Fibroblast of skin of scalp (primary cell): Measurements from ENCODE around the gene NDFIP2.

Source experiments
- DNase-seq: peaks from one replicate; pipeline ENCODE4 v3.0.0-alpha.2; 2013

Gene NDFIP2

DNA sequence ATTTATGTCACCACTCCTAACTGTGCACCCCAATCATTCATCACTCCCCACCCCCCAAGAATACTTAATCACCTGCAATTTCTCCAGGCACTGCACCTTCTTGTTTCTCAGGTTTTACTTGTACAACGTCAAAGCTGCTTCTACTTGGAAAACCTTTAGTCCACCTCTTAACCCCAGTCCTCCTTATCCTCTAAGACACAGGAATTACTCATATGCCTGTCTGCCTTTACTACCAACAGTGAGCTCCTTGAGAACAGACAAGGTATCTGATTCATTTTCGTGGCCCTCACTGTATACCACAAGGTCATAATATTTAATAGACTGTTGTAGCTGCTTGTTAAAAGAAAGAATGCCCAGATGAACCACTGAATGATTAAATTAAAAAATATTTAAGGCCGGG lies 21.0 kb upstream of the NDFIP2 start:
- DNase-seq: no peak

DNA sequence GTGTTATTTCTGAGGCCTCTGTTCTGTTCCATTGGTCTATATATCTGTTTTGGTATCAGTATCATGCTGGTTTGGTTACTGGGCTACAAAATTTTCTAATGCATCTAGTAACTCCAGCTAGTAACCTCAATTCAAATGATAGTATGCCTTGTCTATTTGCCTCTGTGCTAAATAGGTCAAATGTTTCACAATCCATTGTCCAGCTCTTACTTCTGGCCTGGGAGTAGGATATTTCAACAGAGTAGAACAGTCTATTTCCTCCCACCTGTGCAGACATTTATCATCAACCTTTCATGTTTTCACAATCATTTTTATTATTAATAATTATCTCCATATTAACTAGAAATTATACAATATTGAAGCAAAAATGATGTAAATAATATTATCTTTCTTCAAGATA lies 18.1 kb upstream of the NDFIP2 start:
- DNase-seq: no peak

DNA sequence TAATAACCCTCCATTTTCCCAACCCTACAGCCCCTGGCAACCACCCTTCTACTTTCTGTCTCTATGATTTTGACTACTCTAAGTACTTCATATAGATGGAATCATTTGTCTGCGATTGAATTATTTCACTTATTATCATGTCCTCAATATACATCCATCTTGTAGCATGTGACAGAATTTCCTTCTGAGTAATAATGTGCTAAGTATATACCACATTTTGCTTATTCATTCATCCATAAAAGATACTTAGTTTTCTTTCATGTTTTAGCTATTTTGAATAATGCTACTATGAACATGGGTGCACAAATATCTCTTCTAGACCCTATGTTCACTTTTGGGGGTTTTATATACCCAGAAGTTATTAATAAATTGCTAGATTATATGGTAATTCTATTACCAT lies 17.4 kb upstream of the NDFIP2 start:
- no peak for DNase-seq

DNA sequence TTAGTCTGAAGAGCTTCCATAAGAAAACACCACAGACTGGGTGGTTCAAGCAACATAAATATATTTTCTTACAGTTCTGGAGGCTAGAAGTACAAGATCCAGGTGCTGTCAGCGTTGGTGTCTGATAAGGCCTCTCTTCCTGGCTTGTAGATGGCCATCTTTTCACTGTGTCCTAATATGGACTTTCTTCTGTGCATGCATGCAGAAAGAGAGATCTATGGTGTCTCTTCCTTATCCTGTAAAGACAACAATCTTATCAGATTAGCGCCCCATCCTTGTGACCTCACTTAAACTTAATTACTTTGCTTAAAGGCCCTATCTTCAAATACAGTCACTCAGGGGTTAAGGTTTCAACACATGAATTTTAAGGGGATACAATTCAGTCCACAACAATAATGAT lies 14.1 kb upstream of the NDFIP2 start:
- DNase-seq: no peak

DNA sequence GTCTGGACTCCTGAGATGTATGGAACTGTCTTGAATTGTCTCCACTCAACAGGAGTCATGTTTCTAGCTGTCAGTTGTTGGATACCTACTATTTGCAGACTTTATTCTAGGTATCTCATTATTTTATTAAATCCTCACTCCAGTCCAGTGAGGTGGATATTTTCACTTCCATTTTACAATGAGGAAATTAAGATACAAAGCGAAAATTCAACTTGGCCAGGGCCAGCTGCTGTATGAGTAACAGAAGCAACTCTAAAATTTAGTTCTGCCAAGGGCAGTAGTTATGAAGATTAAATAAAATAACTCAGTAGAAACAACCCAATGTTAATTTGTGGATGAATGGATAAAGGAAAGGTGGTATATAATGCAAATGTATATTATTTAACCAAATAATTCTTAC lies 12.6 kb upstream of the NDFIP2 start:
- no peak for DNase-seq

DNA sequence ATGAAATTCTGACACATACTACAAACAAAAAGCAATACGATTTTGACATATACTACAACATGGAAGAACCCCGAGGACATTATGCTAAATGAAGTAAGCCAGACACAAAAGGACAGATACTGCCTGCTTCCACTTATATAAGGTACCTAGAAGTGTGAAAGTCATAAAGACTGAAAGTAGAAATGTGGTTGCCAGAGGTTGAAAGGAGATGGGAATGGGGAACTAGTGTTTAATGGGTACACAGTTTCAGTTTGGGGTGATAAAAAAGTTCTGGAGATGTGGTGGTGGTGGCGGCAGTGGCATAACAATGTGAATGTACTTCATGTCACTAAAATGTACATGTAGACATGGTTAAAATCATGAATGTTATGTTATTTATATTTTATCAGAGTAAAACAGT lies 12.1 kb upstream of the NDFIP2 start:
- DNase-seq: no peak

DNA sequence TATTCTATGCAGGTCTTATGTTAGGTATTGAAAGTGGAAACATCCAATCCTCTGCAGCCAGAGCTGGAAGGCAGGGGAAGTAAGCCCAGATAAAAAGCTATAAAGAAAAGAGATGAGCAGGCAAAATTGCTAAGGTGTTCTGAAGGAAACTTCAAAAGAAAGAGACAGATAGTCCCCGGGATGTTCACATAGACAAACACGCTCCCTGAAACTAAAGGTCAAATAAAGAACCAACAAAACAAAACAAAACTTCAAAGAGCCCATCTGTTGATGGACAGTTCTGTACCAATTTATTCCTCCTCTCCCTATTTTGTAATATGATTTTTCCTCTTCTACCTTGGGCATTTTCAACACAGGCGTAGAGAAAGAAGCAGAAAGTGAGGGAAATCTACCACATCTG lies 11.3 kb upstream of the NDFIP2 start:
- no peak for DNase-seq

DNA sequence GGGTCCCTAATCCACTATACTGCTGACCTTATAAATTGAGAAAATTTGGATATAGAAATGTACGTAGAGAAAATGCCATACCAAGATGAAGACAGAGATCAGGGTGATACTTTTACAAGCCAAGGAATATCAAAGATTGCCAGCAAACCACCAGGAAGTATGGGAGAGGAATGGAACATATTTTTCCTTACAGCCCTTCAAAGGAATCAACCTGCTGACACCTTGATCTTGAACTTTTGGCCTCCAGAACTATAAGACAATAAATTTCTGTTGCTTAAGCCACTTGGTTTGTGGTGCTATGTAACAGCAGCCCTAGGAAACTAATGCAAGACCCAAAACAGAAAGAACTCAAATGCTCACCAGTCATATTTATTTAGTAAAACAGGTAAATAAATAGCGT lies 10.3 kb upstream of the NDFIP2 start:
- no peak for DNase-seq

DNA sequence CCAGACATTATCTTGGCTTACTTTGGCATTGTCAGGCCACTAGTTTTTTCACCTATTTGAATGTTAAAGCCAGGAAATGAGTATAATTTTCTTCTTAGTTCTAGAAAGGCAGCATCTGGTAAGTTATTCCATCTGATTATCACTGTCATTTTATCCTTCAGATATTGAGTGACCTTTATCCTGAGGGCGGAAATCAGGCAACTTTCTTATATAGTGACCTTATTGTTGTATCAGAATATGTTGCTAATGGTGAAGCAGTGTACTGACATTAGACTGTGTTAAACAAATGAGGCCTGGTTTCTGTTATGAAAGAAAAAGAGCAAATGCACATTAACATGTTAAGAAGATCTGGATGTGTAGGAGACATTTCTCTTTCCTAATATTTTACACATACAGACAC lies 5.4 kb upstream of the NDFIP2 start:
- no peak for DNase-seq

DNA sequence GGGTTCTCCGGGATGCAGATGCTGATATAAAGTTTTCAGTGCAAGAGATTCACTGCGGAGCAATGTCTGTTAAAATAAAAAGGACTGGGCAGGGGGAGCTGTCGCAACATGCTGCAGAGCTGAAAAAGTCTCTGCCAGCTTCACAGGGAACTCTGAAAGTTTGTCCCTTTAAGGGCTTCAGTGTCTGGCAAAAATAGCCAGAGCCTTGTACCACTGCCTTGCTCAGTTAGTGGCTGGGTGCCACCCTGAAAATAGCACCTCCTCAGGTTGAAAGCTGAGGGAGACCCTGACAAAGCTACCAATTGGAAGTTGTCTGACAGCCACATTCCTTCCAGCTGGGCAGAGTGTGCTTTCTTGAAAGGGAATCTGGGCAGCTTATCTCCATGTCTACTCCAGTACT lies 3.0 kb upstream of the NDFIP2 start:
- no peak for DNase-seq

DNA sequence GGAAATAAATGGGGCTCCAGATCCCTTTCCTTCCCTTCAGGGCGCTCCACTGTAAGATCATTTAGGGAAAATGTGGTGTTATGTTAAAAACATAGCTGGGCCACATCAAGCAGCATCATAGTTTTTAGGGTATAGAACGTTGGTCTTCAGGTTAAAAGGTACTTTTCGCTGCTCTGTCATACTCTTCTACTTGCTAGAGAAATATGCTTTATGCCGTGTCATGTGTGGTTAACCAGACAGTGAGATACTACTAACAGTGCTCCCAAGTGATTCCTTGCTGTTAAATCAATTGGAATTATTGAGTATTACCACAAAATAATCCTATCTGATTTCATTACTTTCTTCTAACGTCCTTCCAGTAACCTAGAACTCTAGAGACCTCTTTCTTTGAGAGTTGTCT lies 1.1 kb upstream of the NDFIP2 start:
- no peak for DNase-seq

DNA sequence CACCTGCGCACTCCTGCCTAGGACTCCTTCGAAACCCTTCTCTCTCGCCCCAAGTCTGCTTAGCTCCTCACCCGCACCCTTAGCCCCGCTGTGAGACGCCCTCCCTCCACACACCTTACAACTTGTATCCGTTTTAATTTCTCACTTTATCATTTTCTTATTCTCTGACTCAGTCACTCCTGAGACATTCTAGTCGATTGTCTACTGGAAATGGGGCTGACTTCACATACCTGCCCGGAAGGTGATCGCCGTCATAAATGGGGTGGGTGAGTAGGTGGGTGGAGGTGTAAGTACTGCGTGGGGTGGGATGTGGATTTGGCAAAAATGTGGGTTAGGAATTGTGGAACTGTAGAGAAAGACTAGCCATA lies 714 bp downstream of the NDFIP2 start:
- DNase-seq: no peak

DNA sequence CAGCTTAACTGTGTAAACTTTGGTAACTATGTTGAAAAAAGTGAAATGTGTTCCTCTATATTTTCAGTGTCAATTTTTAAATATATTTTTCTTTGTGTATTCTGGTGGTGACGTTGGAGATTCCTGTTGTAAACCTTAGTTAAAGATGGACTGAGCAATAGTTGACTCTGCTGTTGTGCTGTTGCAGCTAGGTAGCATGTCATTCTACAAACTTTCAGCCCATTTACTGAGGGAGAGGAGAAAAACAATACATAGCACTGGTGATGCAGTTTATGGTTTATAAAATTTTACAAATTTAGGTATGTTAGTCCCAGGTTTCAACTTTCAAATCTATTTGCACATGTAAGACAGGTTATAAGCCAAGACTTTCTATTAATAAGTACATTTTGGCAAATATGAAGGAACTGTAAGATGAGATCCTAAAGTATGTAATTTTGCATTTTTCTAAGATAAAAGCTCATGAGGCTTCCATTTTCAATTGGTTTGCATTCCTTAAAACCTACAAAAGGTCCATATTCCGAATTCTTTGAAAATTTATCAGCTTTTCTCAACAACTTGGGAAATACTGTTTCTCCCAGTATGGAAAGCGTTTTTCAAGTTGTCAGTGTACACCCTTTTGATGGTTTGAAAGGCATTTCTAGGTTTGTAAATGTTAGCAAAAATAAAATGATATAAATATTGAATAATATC lies 1.5 kb downstream of the NDFIP2 start:
- peak; percentile 68 for DNase-seq

DNA sequence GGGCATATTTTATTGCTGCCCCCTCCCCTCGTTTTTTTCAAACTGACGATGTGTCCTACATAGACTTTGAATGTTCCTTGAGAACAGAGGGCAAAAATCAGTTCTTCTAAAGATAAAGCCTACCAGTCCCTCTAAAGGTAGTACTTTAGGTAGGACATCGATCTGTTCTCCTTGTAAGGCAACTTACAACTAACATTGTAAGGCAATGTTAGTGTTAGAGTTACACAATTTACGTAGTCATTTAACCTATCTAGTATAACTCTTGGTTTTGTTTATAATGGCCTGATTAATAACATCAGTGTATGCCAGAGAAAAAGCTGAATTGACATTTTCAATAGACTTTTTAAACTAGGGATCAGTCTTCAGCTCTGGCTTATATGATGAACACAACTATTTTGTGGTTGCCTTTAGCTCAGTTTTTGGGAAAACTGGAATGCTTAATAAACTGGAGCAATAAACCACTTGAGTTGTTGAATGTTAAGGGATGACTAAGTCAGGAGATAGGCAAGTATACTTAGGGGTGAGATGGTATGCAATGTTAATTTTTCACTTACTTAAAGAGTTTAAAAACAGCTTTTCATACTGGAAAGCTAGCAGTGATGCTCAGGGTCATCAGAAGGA lies 2.2 kb downstream of the NDFIP2 start:
- peak; percentile 93 for DNase-seq

DNA sequence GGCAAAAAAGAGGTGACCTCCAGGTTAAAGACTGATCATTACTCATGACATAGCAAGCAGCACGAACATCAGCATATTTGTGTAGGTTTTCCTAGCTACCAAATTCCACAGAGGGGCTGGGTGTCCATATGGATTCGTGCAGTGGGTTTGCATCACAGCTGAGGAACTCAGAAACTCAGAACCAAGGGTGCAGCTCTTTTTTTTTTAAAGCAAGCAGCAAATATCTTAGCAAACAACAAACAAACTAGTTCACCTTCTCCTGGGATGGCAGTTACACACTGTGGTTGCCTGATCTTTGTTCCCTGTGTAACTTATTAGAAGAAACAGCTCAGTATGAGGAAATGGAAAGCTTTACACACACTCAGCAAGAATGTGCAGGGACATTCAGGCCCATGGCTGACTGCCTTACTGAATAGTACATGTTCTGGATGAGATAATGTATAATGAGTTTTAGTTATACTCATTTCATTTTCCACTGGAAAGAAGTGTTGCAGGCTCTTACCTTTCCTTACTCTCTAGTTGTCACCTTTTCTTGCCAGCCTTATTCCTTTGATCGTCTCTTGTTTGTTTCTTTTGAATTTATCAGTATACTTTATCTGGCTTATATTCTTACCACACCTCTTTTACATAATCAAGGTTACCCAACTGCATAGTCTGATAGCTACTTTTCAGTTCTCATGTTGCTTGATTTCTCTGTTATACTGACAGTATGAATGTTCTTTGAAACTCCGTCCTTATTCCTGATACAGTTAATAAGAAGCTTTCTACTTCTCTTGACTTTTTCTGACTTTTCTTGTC lies 4.3 kb downstream of the NDFIP2 start:
- DNase-seq: peak; percentile 90

DNA sequence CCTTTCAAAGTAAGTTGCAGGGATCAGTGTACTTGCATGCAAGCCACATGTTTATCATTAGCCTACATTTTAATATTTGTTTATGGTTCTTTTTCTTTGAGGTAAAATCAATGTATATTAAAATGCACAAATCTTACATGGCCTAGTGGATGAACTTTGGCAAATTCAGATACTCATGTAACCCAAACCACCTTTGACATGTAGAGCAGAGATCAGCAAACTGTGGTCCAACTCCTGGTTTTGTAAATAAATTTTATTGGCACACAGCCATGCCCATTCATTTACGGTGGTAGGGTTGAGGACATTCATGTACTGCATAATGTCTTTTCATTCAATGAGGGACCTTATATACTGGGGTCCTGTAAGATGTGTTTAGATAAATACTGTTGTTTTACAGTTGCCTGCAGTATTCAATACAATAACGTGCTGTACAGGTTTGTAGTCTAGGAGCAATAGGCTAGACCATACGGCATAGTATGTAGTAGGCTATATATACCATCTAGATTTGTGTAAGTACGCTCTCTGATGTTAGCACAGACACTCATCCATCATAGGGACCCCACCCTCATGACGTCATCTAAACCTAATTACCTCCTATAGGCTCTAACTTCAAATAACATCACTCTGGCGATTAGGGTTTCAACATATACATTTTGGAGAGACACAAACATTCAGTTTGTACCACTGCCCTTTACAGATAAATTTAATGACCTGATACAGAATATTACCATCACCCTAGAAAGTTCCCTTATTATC lies 5.7 kb downstream of the NDFIP2 start:
- DNase-seq: no peak

DNA sequence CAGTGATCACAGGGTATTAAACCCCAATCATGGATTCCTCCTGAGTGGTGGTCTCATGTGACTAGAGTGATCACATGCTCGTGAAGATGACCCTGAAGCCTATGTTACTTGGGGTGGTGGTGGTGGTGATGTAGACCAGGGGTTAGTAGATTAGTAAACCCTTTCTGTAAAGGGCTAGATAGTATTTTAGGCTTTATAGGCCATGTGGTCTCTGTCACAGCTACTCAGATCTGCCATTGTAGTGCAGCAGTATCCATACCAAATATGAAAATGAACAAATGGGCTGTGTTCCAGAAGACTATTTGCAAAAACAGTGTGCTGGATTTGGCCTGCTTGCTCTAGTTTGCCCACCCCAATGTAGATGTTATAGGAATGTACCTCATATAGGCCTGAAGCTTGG lies 9.4 kb downstream of the NDFIP2 start:
- no peak for DNase-seq

DNA sequence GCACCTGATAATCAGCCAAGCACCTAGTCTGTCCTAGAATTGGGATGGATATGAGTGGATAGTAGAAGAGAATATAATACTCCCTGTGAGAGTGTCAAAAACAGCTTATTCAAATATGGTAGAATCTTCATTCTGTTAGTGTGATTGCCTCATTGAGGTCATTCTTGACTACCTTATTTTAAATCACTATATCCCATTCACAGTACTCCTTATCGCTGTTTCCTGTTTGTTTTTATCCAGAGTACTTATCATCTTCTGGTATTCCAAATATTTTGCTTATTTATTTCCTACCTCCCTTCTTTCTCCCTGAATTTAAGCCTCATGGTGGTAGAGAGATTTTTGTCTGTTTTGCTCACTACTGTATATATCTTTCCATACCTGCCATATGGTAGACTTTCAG lies 9.9 kb downstream of the NDFIP2 start:
- no peak for DNase-seq

DNA sequence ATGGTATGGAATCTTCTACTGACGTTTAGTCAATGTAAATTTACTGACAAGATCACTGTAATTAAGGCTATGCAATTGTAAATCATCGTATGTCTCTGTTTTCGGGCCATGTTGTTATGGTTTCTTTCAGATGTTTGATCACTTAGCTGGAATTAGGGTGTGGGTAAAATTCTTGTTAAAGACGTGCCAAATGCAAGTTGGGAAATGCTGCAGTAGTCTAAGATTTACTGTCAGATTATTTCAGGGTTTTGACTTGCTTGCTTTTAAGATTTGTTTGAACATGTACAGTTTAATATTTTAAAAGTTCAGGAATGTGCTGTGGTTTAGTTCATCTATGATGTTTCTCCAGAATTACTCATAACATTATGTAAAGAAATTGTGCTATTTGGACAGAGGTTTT lies 10.8 kb downstream of the NDFIP2 start:
- DNase-seq: peak; percentile 84

DNA sequence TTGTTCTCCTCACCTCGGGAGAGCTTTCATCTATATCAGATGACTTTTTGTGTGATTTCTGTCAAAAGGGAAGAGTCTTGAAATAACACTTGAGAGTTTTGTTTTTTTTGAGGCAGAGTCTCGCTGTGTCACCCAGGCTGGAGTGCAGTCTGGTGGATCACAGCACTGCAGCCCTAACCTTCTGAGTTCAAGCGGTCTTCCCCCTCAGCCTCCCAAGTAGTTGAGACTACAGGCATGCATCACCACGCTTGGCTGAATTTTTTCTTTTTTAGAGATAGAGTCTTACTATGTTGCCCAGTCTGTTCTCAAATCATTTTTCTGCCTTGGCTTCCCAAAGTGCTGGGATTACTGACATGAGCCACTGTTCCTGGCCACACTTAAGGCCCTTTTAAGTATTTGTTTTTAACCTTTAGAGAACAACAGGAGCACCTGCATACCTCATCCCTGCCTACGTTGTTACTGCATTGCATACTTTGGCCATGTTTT lies 11.4 kb downstream of the NDFIP2 start:
- DNase-seq: peak; percentile 25

DNA sequence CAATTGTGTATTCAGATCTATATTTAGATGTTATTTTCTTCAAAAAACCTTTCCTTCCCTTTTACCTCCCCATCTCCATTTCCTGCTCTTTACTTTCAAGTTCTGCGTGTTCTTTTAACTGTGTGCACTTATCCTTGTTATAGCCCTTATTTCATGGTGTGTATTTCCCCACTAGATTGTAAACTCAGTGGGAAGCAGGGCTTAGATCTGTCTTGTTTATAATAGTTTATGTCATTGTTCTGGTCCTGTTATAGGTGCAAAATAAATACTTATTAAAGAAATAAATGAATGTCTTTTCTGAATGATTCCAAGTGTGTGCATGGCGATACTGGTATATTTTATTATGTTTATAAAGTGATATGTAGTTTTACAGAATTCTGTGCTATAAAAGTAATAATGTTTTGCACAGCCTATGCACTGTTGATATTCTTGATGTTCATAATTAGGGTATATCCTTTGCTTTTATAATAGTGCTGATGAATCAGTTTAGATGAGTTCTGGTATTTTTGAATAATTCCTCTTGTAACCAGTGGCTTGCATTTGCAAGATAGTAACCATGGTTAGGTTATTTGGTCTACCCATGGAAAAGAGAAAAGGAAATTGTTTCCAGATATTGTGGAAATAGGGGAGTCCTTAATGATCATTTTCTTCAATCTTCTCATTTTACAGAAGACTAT lies 12.1 kb downstream of the NDFIP2 start:
- DNase-seq: no peak

DNA sequence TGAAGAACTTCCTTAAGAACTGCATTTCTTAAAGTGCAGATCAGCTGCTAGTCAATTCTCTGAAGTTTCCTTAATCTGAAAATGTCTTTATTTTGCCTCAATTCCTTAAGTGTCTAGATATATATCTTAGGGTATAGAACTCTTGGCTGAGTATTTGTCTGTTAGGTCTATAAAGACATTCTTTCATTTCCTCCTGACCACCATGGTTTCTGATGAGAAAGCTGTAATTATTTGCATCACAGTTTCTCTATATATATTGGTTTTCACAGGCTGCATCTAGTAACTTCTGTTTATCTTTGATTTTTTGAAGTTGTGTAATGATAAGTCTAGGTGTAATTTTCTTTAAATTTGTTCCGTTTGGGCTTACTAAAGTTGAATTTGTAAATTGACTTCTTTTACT lies 15.2 kb downstream of the NDFIP2 start:
- no peak for DNase-seq

DNA sequence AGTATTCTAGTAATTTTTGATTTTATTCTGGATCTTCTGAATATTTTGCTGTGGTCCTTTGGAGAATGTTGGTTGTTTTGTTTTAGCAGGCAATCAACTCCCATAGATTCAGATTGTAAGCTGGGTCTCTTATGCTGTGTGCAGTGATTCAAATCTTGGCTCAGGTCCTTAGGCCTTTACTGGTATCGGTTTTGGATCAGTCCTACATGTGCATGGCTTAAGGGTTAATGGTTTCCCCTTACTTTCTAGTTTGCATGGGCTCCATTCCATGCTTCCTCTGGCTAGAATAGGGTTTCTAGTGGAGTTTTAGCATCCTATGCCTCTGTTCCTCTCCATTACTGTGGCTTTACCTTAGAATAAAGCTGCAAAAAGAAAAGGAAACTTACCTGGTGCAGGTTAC lies 16.1 kb downstream of the NDFIP2 start:
- no peak for DNase-seq
